ENCODE measurements around the gene SLC36A1.

Gene SLC36A1

DNA sequence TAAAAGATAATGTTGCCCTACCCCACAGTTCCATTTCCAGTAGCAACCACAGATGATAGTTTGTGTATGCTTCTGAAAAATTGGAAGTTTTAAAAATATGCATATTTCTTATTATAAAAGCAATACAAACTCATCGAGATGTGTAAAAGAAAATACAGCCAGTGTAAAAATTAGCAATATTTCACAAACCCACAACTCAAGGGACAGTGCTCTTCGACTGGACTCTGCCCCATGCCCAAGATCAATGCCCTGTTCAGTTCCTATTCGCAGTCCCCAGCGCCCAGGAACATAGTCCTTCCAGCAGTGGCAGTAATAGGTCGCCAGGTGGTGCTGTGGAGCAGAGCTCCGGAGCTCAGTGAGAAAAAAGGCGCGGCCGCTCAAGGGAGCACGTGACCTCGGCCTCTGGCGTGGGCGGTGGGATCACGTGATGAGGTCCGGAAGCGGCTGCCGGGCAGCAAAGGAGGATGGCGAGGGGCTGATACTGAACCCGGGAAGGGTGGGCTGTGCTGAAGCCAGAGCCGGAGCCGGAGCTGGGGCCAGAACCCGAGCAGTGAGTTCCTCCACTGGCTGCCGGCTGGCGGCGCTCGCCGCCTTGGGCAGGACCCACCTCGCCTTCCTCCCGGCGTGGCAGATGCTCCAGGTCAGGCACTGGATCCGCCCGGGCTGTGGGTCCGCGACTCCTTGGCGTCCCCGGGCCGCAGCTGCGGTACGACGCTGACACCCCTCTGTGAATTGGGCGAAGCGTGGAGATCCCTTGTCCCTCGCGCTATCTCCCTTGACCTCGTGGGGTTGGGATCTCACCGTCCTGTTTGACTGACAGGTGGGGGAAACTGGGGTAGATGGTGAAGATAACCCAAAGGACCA lies at the start of gene SLC36A1:
Gene SLC36A1 (plus strand): TSS at position 430 of the 864 bp plus-strand sequence. CDS start 11,190 bp downstream, outside the sequence.
- H3K27me3 ChIP-seq (ENCODE audit: insufficient read depth, low read length, poor library complexity), result no peaks in the 10 kb centered on the region
- H3K9ac ChIP-seq (ENCODE audit: low read depth, low read length), result peak within 1 kb of the TSS; percentile 67
- H3K9me3 ChIP-seq (ENCODE audit: insufficient read depth, low read length, severe bottlenecking), result no peaks in the 10 kb centered on the region
- peaks cover 23% of the 10 kb centered on the region for H3K79me2 ChIP-seq (ENCODE audit: insufficient read depth, low read length)
- peak within 1 kb of the TSS; percentile 37 to 74 for H3K4me3 ChIP-seq (ENCODE audit: low read depth in 1 of 2, low read length in 2 of 2)
- H4K20me1 ChIP-seq (ENCODE audit: insufficient read depth, low read length), result no peaks in the 10 kb centered on the region
- H3K4me1 ChIP-seq (ENCODE audit: insufficient read depth, low read length), result peaks cover 24% of the 10 kb centered on the region
- DNase-seq, result peak; percentile 91
- peak within 1 kb of the TSS; percentile 87 for H2AFZ ChIP-seq (ENCODE audit: low read depth, low read length)
- peak within 1 kb of the TSS; percentile 63 for H3K27ac ChIP-seq (ENCODE audit: low read length)
- peak; percentile 91 for ATAC-seq (ENCODE audit: insufficient read depth, low read depth)
- H3K36me3 ChIP-seq (ENCODE audit: insufficient read depth, low read length), result no peaks in the 10 kb centered on the region; the same call in 1 of the 2 replicates
- TF ChIP-seq EZH2 (IDR thresholded peaks at IDR 0.05; ENCODE audit: borderline replicate concordance, low read depth, low read length, severe bottlenecking), result no peak
- TF ChIP-seq, protein P1, sequence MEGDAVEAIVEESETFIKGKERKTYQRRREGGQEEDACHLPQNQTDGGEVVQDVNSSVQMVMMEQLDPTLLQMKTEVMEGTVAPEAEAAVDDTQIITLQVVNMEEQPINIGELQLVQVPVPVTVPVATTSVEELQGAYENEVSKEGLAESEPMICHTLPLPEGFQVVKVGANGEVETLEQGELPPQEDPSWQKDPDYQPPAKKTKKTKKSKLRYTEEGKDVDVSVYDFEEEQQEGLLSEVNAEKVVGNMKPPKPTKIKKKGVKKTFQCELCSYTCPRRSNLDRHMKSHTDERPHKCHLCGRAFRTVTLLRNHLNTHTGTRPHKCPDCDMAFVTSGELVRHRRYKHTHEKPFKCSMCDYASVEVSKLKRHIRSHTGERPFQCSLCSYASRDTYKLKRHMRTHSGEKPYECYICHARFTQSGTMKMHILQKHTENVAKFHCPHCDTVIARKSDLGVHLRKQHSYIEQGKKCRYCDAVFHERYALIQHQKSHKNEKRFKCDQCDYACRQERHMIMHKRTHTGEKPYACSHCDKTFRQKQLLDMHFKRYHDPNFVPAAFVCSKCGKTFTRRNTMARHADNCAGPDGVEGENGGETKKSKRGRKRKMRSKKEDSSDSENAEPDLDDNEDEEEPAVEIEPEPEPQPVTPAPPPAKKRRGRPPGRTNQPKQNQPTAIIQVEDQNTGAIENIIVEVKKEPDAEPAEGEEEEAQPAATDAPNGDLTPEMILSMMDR (IDR thresholded peaks at IDR 0.05; ENCODE audit: borderline replicate concordance, extremely low read depth, low read length, poor library complexity, severe bottlenecking), result peak; percentile 98
- H3K4me2 ChIP-seq (ENCODE audit: insufficient read depth, low read length), result peak within 1 kb of the TSS; percentile 86

DNA sequence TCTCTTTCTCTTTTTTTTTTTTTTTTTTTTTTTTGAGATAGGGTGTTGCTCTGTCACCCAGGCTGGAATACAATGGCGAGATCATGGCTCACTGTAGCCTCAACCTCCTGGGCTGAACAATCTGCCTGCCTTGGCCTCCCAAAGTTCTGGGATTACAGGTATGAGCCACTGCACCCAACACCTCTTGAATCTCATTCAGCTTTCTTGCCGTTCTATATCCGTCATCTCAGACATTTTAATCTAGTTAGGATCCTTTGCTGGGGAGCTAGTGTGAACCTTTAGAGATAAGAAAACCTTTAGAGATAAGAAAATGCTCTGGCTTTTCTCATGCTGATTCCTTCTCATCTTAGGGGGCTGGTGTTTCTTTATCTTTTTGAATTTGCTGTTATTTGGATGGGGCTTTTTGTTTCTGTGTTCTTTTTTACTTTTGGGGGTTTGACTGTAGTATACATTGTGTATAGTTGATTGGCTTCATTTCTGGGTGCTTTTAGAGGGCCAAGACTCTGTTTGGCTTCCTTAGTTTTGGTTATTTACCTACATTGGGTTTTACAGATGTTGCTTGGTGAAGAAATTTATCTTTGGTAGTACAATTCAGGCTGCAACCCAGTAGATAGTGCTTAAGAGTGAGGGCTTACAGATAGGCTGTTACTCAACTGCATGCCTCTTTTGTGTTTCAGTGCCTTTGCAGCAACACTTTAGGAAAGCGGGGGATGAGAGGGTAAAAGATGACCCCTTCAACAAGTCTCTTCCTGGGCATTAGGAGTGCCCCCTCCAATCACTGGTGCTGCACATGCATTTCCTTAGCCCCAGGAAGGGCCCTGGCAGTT lies 41.9 kb upstream of the SLC36A1 start:
- TF ChIP-seq, protein P1 (IDR thresholded peaks at IDR 0.05; ENCODE audit: borderline replicate concordance, extremely low read depth, low read length, poor library complexity, severe bottlenecking), result no peak
- no peak for TF ChIP-seq EZH2 (IDR thresholded peaks at IDR 0.05; ENCODE audit: borderline replicate concordance, low read depth, low read length, severe bottlenecking)
- Histone ChIP-seq H3K27ac (ENCODE audit: low read length) (no peak overlapping the region), H2AFZ (ENCODE audit: low read depth, low read length) (no peak overlapping the region), H4K20me1 (ENCODE audit: insufficient read depth, low read length) (no peaks in the 10 kb centered on the region), H3K27me3 (ENCODE audit: insufficient read depth, low read length, poor library complexity) (peaks cover 10% of the 10 kb centered on the region), H3K4me2 (ENCODE audit: insufficient read depth, low read length) (no peak overlapping the region), H3K9me3 (ENCODE audit: insufficient read depth, low read length, severe bottlenecking) (no peaks in the 10 kb centered on the region), H3K4me3 (ENCODE audit: low read depth in 1 of 2, low read length in 2 of 2) (no peak overlapping the region), H3K4me1 (ENCODE audit: insufficient read depth, low read length) (no peaks in the 10 kb centered on the region), H3K79me2 (ENCODE audit: insufficient read depth, low read length) (no peaks in the 10 kb centered on the region), H3K9ac (ENCODE audit: low read depth, low read length) (no peak overlapping the region), H3K36me3 (ENCODE audit: insufficient read depth, low read length) (no peaks in the 10 kb centered on the region)
- ATAC-seq (ENCODE audit: insufficient read depth, low read depth), result no peak
- no peak for DNase-seq

DNA sequence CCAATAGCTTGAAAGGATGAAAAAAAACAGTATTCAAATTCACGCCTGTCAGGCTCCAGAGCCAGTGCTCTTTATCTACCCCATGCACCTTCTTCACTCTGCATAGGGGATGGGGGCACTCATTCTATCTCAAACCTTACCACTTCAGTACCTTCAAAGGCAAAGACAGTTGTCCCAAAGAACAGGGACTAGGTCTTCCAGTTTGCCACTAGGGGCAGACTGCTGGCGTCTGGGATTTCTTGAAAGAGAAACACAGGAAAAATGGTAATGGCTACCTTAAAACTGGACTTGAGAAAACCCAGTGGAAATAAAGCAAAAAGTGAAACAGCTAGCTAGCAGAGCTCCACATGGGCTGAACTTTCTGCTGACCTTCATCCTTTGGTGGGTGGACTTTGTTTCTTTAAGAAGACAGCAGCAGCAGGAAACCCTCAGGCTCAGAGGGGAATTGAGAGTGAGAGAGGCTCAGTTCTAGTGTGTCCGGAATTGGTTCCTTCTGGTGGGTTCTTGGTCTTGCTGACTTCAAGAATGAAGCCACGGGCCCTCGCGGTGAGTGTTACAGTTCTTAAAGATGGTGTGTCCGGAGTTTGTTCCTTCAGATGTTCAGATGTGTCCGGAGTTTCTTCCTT lies 41.0 kb upstream of the SLC36A1 start:
- Histone ChIP-seq H4K20me1 (ENCODE audit: insufficient read depth, low read length) (no peaks in the 10 kb centered on the region), H3K36me3 (ENCODE audit: insufficient read depth, low read length) (no peaks in the 10 kb centered on the region), H3K9me3 (ENCODE audit: insufficient read depth, low read length, severe bottlenecking) (no peaks in the 10 kb centered on the region), H3K4me1 (ENCODE audit: insufficient read depth, low read length) (no peaks in the 10 kb centered on the region), H3K27me3 (ENCODE audit: insufficient read depth, low read length, poor library complexity) (peaks cover 10% of the 10 kb centered on the region), H3K9ac (ENCODE audit: low read depth, low read length) (no peak overlapping the region), H3K4me2 (ENCODE audit: insufficient read depth, low read length) (no peak overlapping the region), H3K79me2 (ENCODE audit: insufficient read depth, low read length) (no peaks in the 10 kb centered on the region), H3K4me3 (ENCODE audit: low read depth in 1 of 2, low read length in 2 of 2) (no peak overlapping the region), H2AFZ (ENCODE audit: low read depth, low read length) (no peak overlapping the region; the same call in 1 of the 2 replicates), H3K27ac (ENCODE audit: low read length) (no peak overlapping the region)
- ATAC-seq (ENCODE audit: insufficient read depth, low read depth) (no peak), DNase-seq (no peak)
- no peak for TF ChIP-seq EZH2 (IDR thresholded peaks at IDR 0.05; ENCODE audit: borderline replicate concordance, low read depth, low read length, severe bottlenecking)
- TF ChIP-seq, protein P1 (IDR thresholded peaks at IDR 0.05; ENCODE audit: borderline replicate concordance, extremely low read depth, low read length, poor library complexity, severe bottlenecking), result peak; percentile 65

Data from DND-41 (cell line).